ENCODE results near the gene SRGAP3.

GRCh38 chr3:9009976-9010545 lies 239.4 kb downstream of the SRGAP3 start:
- TF ChIP-seq CTCF (conservative IDR thresholded peaks at IDR 0.05) (no peak), ZFX (IDR thresholded peaks at IDR 0.05) (no peak)

Data from C4-2B (cell line).